K562 treated with DMSO at 1 percent for 24 hours (cell line): ENCODE results near the gene MESP1. TPM values are rescaled to one million over a fixed set of nuclear protein-coding genes. Genes with fewer than 3 reads are reported as not detected.

Experiments used
- total RNA-seq: library from RNA; unstranded; fragments of 300-600 nt; gene quantifications from 2 replicates; pipeline ENCODE4 v1.2.3, GENCODE V29; 2022; ENCODE audit warnings: low read depth; ENCODE audit not compliant: insufficient read depth

MESP1 gene
- total RNA-seq = 0.43 and 0.61 TPM in 2 replicates

DNA sequence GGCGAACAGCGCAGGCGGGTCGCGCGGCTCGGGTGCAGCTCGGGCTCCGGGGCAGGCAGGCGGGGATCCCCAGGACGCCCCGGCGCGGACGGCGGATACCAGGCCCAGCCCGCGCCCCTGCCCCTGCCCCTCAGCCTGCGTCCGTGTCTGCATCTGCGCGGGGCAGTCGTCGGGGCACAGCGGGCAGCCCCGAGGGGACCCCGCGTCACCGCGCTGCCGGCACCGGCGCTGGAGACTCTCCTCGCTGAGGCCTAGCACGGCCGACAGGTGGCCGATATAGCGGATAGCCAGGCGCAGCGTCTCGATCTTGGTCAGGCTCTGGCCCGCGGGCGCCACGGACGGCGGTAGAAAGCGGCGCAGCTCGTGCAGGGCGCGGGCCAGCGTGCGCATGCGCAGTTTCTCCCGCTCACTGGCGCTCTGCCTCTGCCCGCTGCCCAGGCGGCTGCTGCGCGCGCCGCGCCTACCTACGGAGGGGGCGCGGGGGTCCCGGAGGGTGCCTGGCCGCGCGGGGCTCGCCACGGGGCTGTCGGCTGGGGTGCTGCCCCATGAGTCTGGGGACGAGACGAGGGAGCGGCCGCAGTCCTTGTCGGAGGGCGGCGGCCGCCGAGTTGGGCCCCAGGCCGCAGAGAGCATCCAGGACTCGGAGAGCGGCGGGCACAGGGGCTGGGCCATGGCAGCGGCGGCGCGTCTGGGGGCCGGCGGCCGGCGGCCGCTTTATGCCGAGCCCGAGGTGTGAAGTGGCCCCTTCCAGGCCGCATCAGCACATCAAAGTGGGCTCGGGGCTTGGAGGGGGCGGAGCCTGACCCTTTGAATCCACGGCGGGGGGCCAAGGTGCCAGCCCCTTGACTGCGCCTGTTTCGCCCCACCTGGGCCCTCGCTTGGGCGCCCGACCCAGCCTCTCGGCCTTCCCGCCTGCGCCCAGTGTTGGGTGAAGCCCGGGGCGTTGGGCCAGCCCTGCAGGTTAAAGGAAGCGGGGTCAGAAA lies at the start of gene MESP1:
MESP1 (minus strand) TSS at position 690 of the 983 bp plus-strand sequence; CDS start at position 672, 18 bp downstream.

GRCh38 chr15:89776274-89777072 lies 25.4 kb upstream of the MESP1 start, which contains the start of gene MESP2:
Gene MESP2, plus strand, starts transcription at chr15:89776332. Its CDS starts 26 bp downstream, at chr15:89776358.

Other genes starting within 250 kb of the MESP1 start
- 10.4 and 11.3 TPM in 2 replicates for gene TICRR, start 175.8 kb downstream of the MESP1 start, total RNA-seq
- gene KIF7, start 95.8 kb downstream of the MESP1 start, total RNA-seq = 3.0 and 3.3 TPM in 2 replicates
- gene PLIN1, start 71.9 kb downstream of the MESP1 start, total RNA-seq = not detected in 2 replicates
- gene PEX11A, start 60.5 kb downstream of the MESP1 start, total RNA-seq = not detected in 2 replicates
- gene WDR93, start 60.4 kb downstream of the MESP1 start, total RNA-seq = not detected in 2 replicates
- gene MESP2, start 25.1 kb upstream of the MESP1 start, total RNA-seq = 0.68 and 0.71 TPM in 2 replicates
- gene ANPEP, start 63.6 kb upstream of the MESP1 start, total RNA-seq = 3.1 and 3.5 TPM in 2 replicates
- gene AP3S2, start 142.7 kb upstream of the MESP1 start, total RNA-seq = 24.0 and 25.3 TPM in 2 replicates
- not detected in 2 replicates for gene ARPIN, start 161.7 kb upstream of the MESP1 start, total RNA-seq